Activated CD8-positive, alpha-beta T cell treated with anti-CD3 and anti-CD28 coated beads for 36 hours (primary cell): ENCODE results near the gene GFRA4. TPM values are rescaled to one million over a fixed set of nuclear protein-coding genes. Genes with fewer than 3 reads are reported as not detected.

Experiments
- ATAC-seq: fragments of 200-7000 bp; cut with Tn5 transposase; one replicate; pipeline ENCODE4 v1.10.0; 2021; ENCODE audit warnings: mild to moderate bottlenecking, moderate library complexity
- CTCF ChIA-PET: fragments of 350-600 bp; sonication (Branson Sonifier 250); formaldehyde crosslinking; loops from one replicate; lab custom pipeline; 2021; ENCODE audit warnings: antibody characterized with exemption; lab: Charles Lee
- POLR2A ChIA-PET: fragments of 350-600 bp; sonication (Branson Sonifier 250); formaldehyde crosslinking; loops from one replicate; lab custom pipeline; 2021; ENCODE audit warnings: antibody characterized with exemption; lab: Charles Lee
- DNase-seq: peaks from one replicate; pipeline ENCODE4 v3.0.0-alpha.2; 2020
- H3K27ac Mint-ChIP-seq: one replicate; pipeline ENCODE4 v1.8.0; 2021; ENCODE audit warnings: mild to moderate bottlenecking, mixed read lengths
- H3K27me3 Mint-ChIP-seq: one replicate; pipeline ENCODE4 v1.8.0; 2021; ENCODE audit warnings: mixed read lengths
- H3K36me3 Mint-ChIP-seq: one replicate; pipeline ENCODE4 v1.8.0; 2021; ENCODE audit warnings: low read depth, mixed read lengths
- H3K4me1 Mint-ChIP-seq: one replicate; pipeline ENCODE4 v1.8.0; 2021; ENCODE audit warnings: low read depth, mixed read lengths
- H3K4me3 Mint-ChIP-seq: one replicate; pipeline ENCODE4 v1.8.0; 2021; ENCODE audit warnings: mild to moderate bottlenecking, moderate library complexity, mixed read lengths
- H3K9me3 Mint-ChIP-seq: one replicate; pipeline ENCODE4 v1.8.0; 2021; ENCODE audit warnings: mixed read lengths
- CTCF ChIP-seq: fragments of 200-600 bp; IDR thresholded peaks from one replicate; pipeline ENCODE4 v1.8.0; 2022; ENCODE audit warnings: antibody characterized with exemption, mild to moderate bottlenecking
- intact Hi-C: fragments of 100-400 bp; cut with micrococcal nuclease; formaldehyde crosslinking; loops from one replicate; pipeline ENCODE4 v1.10.0; 2022
- total RNA-seq, 2 experiments: library from RNA; stranded (reverse); gene quantifications; one replicate each; pipeline ENCODE4 v1.2.3, GENCODE V29; 2021

Gene GFRA4
- total RNA-seq, 2 experiments from 2014 or later: not detected

GRCh38 chr20:3672547-3673171, 9.5 kb upstream of the GFRA4 start:
- Mint-ChIP-seq H3K4me1 (peaks cover 2% of the 10 kb centered on the region), H3K36me3 (no peaks in the 10 kb centered on the region), H3K27me3 (peaks cover 43% of the 10 kb centered on the region), H3K27ac (no peak overlapping the region), H3K9me3 (no peaks in the 10 kb centered on the region), H3K4me3 (no peak overlapping the region)
- POLR2A ChIA-PET: interaction anchor here (0.8 to 1.0 kb wide), 2 partner anchors 11 to 18 kb away, joined by 3 read pairs; no protein-coding TSS in a partner anchor
- ATAC-seq: peak; percentile 28
- CTCF ChIA-PET: interaction anchor here (1.1 to 2.4 kb wide), 4 partner anchors 24 to 117 kb away, joined by 3 to 10 read pairs (median 4); no protein-coding TSS in a partner anchor
- intact Hi-C loops: no loop called here
- peak; percentile 23 for DNase-seq
- no peak for TF ChIP-seq CTCF

- intact Hi-C loops: no loop called here
- Mint-ChIP-seq H3K27me3 (peaks cover 44% of the 10 kb centered on the region), H3K36me3 (no peaks in the 10 kb centered on the region), H3K27ac (no peak overlapping the region), H3K4me1 (peaks cover 6% of the 10 kb centered on the region), H3K9me3 (no peaks in the 10 kb centered on the region), H3K4me3 (no peak overlapping the region)
- ChIA-PET CTCF (interaction anchor here (1.1 to 2.4 kb wide), 4 partner anchors 24 to 116 kb away, joined by 3 to 10 read pairs (median 4); no protein-coding TSS in a partner anchor), POLR2A (interaction anchor here (0.8 to 1.0 kb wide), 2 partner anchors 11 to 18 kb away, joined by 3 read pairs; no protein-coding TSS in a partner anchor)
- ATAC-seq (no peak), DNase-seq (no peak)
- no peak for TF ChIP-seq CTCF
Observed at GRCh38 chr20:3671986-3672546, 8.9 kb upstream of the GFRA4 start.

DNA sequence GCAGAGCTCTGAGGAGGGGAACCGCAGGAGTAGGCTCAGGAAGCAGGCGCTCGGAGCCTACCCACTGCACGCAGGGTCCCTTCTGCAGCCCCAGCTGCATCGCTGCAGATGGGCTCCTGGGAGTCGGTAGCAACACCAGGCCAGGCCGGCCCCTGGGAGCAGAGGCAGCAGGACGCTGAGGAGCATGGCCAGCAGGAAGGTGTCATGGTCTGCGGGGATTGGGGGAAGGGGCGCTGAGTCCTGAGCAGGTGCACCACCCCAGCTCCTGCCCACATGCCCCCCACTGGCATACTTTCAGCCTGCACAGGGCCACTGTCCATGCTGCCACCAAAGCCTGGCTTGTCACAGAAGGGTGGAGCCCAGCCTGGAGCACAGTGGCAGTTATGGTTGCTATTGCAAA, 7.7 kb upstream of the GFRA4 start:
- intact Hi-C loops: no loop called here
- ATAC-seq (no peak), DNase-seq (no peak)
- no peak for TF ChIP-seq CTCF
- H3K36me3 Mint-ChIP-seq: no peaks in the 10 kb centered on the region
- CTCF ChIA-PET: interaction anchor here (1.7 to 2.4 kb wide), 2 partner anchors 26 to 40 kb away, joined by 5 to 10 read pairs; no protein-coding TSS in a partner anchor
- POLR2A ChIA-PET: interaction anchor here (0.9 to 1.5 kb wide), 2 partner anchors 16 to 28 kb away, joined by 3 read pairs; no protein-coding TSS in a partner anchor
- H3K4me1 Mint-ChIP-seq: peaks cover 14% of the 10 kb centered on the region
- H3K27me3 Mint-ChIP-seq: peaks cover 40% of the 10 kb centered on the region
- no peak overlapping the region for H3K4me3 Mint-ChIP-seq
- H3K9me3 Mint-ChIP-seq: no peaks in the 10 kb centered on the region
- no peak overlapping the region for H3K27ac Mint-ChIP-seq

DNA sequence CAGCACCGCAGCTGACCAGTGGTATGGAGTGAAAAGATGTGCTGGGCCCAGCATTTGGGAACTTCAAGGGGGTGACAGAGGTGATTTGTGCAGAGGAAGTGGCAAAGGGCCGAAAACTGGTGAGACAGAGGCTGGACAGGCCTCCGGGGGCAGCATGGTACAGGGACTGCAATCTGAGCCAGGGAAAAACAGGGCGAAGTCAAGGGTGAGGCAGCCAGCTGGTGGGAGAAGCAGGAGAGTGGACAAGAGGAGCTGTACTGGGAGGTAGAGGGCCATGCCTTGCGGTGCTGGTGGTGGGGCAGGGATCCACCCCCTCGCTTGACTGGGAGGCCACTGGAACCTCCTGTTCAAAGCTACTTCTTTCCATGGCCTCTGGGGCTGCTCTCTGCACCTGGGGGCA, 7.3 kb upstream of the GFRA4 start:
- no peak overlapping the region for H3K27ac Mint-ChIP-seq
- POLR2A ChIA-PET: interaction anchor here (0.9 to 1.5 kb wide), 2 partner anchors 16 to 28 kb away, joined by 3 read pairs; no protein-coding TSS in a partner anchor
- H3K27me3 Mint-ChIP-seq: peaks cover 37% of the 10 kb centered on the region
- no peak for ATAC-seq
- peaks cover 18% of the 10 kb centered on the region for H3K4me1 Mint-ChIP-seq
- no peak for TF ChIP-seq CTCF
- H3K4me3 Mint-ChIP-seq: no peak overlapping the region
- intact Hi-C loops: no loop called here
- H3K9me3 Mint-ChIP-seq: no peaks in the 10 kb centered on the region
- no peak for DNase-seq
- H3K36me3 Mint-ChIP-seq: no peaks in the 10 kb centered on the region
- CTCF ChIA-PET: no interaction called here
